Activated CD8-positive, alpha-beta memory T cell treated with anti-CD3 and anti-CD28 coated beads, Interleukin-2, amount 10 ng/mL, durations not matched to agents 7 days and 5 days (primary cell): ENCODE data around the gene ZNF800. TPM values are rescaled to one million over a fixed set of nuclear protein-coding genes. Genes with fewer than 3 reads are reported as not detected.
"Not testable (repeated sequence)": the region's sequence is repeated elsewhere in the genome, so short reads cannot be mapped to it uniquely, and the experiment has no call there.

Experiments
- ATAC-seq: fragments of 150-1000 bp; cut with Tn5 transposase; one replicate; pipeline ENCODE4 v1.10.0; 2021; ENCODE audit warnings: moderate library complexity
- CTCF ChIA-PET: fragments of 350-600 bp; sonication (Branson Sonifier 250); formaldehyde crosslinking; loops from one replicate; lab custom pipeline; 2021; ENCODE audit warnings: antibody characterized with exemption; lab: Charles Lee
- DNase-seq: peaks from one replicate; pipeline ENCODE4 v3.0.0-alpha.2; 2020
- H3K27ac Mint-ChIP-seq: one replicate; pipeline ENCODE4 v1.8.0; 2021; ENCODE audit warnings: mild to moderate bottlenecking, mixed read lengths
- H3K27me3 Mint-ChIP-seq: one replicate; pipeline ENCODE4 v1.8.0; 2021; ENCODE audit warnings: mixed read lengths
- H3K36me3 Mint-ChIP-seq: one replicate; pipeline ENCODE4 v1.8.0; 2021; ENCODE audit warnings: mild to moderate bottlenecking, mixed read lengths
- H3K4me1 Mint-ChIP-seq: one replicate; pipeline ENCODE4 v1.8.0; 2021; ENCODE audit warnings: mixed read lengths
- H3K4me3 Mint-ChIP-seq: one replicate; pipeline ENCODE4 v1.8.0; 2021; ENCODE audit warnings: mild to moderate bottlenecking, moderate library complexity, mixed read lengths
- H3K9me3 Mint-ChIP-seq: one replicate; pipeline ENCODE4 v1.8.0; 2022; ENCODE audit warnings: low read depth, mixed read lengths
- total RNA-seq, 2 experiments: library from RNA; stranded (reverse); gene quantifications; one replicate each; pipeline ENCODE4 v1.2.3, GENCODE V29; 2021

The ZNF800 gene
- total RNA-seq, 2 experiments from 2014 or later: 39.7 to 40.6 TPM

- Mint-ChIP-seq H3K4me1 (peaks cover 18% of the 10 kb centered on the region), H3K27me3 (peaks cover 8% of the 10 kb centered on the region), H3K4me3 (no peak overlapping the region), H3K27ac (no peak overlapping the region), H3K9me3 (no peaks in the 10 kb centered on the region), H3K36me3 (no peaks in the 10 kb centered on the region)
- no peak for ATAC-seq
- no peak for DNase-seq
- CTCF ChIA-PET: no interaction called here
Observed at GRCh38 chr7:127409629-127410028, 17.1 kb upstream of the ZNF800 start.

DNA sequence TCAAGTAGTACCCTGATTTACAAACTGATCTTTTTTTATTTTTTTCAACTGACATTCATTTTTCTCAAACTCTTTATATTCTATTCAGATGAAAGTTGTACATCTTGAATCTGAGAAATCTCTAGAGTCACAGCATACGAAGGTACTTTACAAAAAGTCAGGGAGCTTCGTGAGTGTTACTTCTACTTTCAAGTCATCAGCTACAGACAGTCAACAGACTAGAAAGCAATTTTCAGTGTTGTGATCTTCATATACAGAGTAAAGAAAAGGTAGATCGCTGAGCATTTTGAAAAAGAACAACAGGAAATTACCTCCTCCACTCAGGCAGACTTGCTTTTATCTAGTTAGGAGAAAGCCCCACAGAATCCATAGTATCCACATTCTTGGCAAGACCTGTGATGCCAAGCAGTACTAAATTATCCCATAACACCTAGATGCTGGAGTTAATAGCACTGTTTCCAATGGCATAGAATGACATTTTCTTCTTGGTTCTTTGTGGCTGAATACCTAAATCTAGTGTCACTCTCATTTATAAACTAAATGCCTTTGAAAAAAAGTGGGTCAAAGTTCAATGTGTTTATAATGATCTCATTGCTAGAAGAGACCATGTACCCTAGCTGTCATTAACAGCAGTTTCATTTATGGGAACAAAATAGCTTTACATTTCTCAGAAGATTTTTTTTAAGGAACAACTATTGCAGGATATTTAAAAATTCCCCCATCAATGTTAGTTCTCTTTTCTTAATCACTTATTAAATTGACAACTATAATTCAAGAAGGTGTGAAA is 12.0 kb upstream of the ZNF800 start:
- ATAC-seq (no peak), DNase-seq (no peak)
- Mint-ChIP-seq H3K27me3 (peaks cover 15% of the 10 kb centered on the region), H3K4me3 (no peak overlapping the region), H3K27ac (peak overlapping the region; percentile 22), H3K4me1 (peaks cover 6% of the 10 kb centered on the region), H3K36me3 (no peaks in the 10 kb centered on the region), H3K9me3 (no peaks in the 10 kb centered on the region)
- CTCF ChIA-PET: interaction anchor here (1.0 to 3.1 kb wide), 4 partner anchors 12 to 150 kb away, joined by 3 to 10 read pairs (median 4); partner anchors contain the start of gene ZNF800

DNA sequence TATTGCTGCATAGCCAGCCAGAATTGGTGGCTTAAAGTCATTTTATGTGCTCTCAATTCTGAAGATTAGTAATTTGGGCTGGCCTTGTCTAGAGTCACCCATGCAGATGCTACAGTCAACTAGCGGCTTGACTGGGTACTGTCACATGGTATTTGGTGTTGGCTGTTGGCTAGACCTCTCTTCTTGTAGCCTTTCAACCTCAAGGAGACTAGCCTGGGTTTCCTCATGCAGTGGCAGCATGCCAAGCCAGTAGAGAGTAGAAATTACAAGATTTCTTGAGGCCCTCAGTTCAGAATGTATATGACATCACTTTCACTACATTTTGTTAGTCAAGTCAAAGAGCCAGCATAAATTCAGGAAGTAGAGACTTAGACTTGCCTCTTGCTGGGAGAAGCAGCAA is 3.7 kb upstream of the ZNF800 start:
- no peak overlapping the region for H3K27ac Mint-ChIP-seq
- no peaks in the 10 kb centered on the region for H3K9me3 Mint-ChIP-seq
- peaks cover 8% of the 10 kb centered on the region for H3K27me3 Mint-ChIP-seq
- H3K36me3 Mint-ChIP-seq: peaks cover 4% of the 10 kb centered on the region
- peaks cover 24% of the 10 kb centered on the region for H3K4me1 Mint-ChIP-seq
- DNase-seq (peak; percentile 66), ATAC-seq (no peak)
- CTCF ChIA-PET: no interaction called here
- no peak overlapping the region for H3K4me3 Mint-ChIP-seq

DNA sequence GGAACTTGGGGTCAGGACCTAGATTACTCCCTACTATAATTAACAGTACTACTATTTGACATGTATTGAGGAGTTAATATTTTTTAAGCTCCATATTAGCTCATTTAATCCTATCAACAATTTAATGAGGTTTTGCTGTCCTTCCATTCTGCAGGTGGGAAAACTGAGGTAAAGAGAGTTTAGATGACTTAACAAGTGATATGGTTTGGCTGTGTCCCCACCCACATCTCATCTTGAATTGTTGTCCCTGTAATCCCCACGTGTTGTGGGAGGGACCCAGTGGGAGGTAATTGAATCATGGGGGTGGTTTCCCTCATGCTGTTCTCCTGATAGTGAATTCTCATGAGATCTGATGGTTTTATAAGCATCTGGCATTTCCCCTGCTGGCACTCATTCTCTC is 2.6 kb upstream of the ZNF800 start:
- H3K27ac Mint-ChIP-seq, H3K9me3 Mint-ChIP-seq, H3K27me3 Mint-ChIP-seq, H3K4me3 Mint-ChIP-seq, CTCF ChIA-PET, DNase-seq, H3K36me3 Mint-ChIP-seq, ATAC-seq: not testable (repeated sequence)
- H3K4me1 Mint-ChIP-seq: peaks cover 33% of the 10 kb centered on the region

DNA sequence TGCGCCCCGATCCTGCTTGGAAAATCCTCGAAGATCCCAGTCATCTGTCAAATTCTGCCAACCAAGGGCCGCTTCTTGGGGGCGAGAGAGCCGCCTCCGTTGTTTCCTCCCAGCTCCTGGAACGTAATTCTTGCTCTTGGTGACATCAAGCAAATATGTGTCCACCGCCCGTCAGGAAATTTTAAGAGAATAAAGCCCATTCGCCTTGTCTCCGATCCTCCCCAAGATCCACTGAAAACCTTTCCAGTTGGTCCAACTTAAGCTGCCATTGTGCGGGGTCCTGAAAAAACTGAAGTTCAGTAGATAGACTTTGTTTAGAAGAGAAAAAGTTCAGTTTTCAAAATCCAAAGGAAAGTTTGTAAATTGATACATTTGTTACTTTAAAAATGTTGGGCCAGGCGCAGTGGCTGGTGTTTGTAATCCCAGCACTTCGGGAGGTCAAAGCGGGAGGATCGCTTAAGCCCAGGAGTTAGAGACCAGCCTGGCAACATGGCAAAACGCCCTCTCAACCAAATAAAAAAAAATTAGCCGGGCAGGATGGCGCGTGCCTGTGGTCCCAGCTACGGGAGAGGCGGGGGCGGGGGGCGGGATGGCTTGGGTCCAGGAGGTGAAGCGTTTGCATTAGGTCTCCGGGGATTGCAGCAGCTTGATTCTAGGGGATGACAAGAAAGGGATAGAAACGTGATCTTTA is 1.0 kb upstream of the ZNF800 start:
- Mint-ChIP-seq H3K4me3 (peak overlapping the region; percentile 87), H3K36me3 (peaks cover 22% of the 10 kb centered on the region), H3K9me3 (no peaks in the 10 kb centered on the region), H3K27ac (peak overlapping the region; percentile 94), H3K27me3 (no peaks in the 10 kb centered on the region), H3K4me1 (peaks cover 47% of the 10 kb centered on the region)
- no peak for ATAC-seq
- DNase-seq: no peak
- CTCF ChIA-PET: interaction anchor here (2.3 to 4.2 kb wide), 5 partner anchors 11 to 54 kb away, joined by 6 to 32 read pairs (median 10); no protein-coding TSS in a partner anchor

GRCh38 chr7:127392182-127392565 is 334 bp downstream of the ZNF800 start:
- CTCF ChIA-PET: interaction anchor here (0.9 to 4.2 kb wide), 7 partner anchors 9 to 56 kb away, joined by 4 to 32 read pairs (median 8); no protein-coding TSS in a partner anchor
- Mint-ChIP-seq H3K36me3 (peaks cover 33% of the 10 kb centered on the region), H3K27me3 (no peaks in the 10 kb centered on the region), H3K4me3 (peak overlapping the region; percentile 87), H3K27ac (peak overlapping the region; percentile 98), H3K4me1 (peaks cover 58% of the 10 kb centered on the region), H3K9me3 (no peaks in the 10 kb centered on the region)
- peak; percentile 65 for ATAC-seq
- peak; percentile 77 for DNase-seq

DNA sequence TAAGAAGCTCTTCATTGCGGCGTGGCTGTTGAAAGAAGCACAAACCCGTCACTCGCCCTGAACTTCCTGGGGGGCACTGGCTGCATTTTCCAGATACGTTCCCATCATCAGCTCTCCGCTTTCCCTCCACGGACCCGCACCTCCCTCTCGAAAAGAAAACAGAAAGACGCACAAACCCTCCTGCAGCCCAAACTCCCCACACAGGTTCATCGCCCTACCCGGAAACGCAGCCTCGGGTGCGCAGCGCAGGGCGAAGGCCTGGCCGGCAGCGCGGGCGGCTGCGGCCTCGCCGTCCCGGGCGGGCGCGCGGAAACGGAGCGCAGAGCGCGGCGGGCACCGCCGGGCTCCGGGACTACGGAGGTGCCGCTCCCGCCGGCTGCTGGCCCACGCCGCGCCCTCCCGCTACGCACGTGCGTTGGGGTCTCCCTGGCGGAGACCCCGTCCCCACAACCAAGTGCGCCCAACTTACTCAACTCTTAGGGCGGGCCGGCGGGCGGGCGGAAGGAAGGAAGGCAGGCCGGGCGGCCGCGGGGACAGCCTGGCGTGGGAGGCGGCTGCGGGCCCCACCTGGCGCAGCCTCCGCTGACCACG is 822 bp downstream of the ZNF800 start:
- H3K9me3 Mint-ChIP-seq: no peaks in the 10 kb centered on the region
- peaks cover 35% of the 10 kb centered on the region for H3K36me3 Mint-ChIP-seq
- peaks cover 60% of the 10 kb centered on the region for H3K4me1 Mint-ChIP-seq
- peak overlapping the region; percentile 92 for H3K27ac Mint-ChIP-seq
- peak; percentile 76 for DNase-seq
- peak overlapping the region; percentile 87 for H3K4me3 Mint-ChIP-seq
- peak; percentile 59 for ATAC-seq
- no peaks in the 10 kb centered on the region for H3K27me3 Mint-ChIP-seq
- CTCF ChIA-PET: interaction anchor here (0.7 to 4.2 kb wide), 8 partner anchors 9 to 700 kb away, joined by 3 to 32 read pairs (median 7); no protein-coding TSS in a partner anchor

DNA sequence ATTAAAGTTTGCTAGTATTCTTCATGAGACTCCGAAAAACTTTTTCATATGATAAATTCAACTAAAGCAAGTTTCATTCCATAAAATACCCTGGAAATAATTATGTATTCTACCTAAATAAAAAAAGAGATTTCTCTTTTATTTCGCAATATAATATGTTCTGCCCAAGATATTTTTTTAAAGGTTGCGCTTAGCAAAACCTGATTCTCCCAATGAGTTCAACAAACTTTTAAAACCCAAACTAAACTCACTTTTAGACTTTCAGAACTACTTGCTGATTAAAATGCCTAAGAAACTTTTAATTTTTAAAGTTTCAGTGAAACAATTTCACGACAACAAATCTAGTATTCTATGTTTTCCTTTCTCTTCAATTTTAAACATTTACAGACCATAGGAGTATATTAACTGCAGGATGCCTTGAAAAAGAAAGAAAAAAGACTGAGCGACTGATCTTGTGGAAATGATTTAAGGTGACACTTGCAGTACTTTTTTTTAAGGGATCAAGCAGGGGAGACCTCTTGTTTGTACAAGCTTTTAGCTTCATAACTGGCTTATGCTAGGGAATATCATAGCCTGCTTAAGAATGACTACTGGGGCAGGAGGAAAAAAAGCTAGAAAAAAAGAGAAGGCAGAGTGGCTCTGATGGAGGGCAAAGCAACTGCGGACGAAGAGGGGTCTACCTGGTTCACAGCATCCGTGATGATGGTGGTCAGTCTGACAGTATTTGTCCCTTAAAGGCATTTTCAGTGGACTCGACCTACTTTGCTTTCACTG is 1.5 kb downstream of the ZNF800 start:
- DNase-seq (no peak), ATAC-seq (no peak)
- peak overlapping the region; percentile 87 for H3K4me3 Mint-ChIP-seq
- no peaks in the 10 kb centered on the region for H3K27me3 Mint-ChIP-seq
- H3K4me1 Mint-ChIP-seq: peaks cover 59% of the 10 kb centered on the region
- H3K9me3 Mint-ChIP-seq: no peaks in the 10 kb centered on the region
- peaks cover 38% of the 10 kb centered on the region for H3K36me3 Mint-ChIP-seq
- peak overlapping the region; percentile 92 for H3K27ac Mint-ChIP-seq
- CTCF ChIA-PET: interaction anchor here (0.7 to 4.2 kb wide), 7 partner anchors 8 to 701 kb away, joined by 3 to 32 read pairs (median 6); no protein-coding TSS in a partner anchor

DNA sequence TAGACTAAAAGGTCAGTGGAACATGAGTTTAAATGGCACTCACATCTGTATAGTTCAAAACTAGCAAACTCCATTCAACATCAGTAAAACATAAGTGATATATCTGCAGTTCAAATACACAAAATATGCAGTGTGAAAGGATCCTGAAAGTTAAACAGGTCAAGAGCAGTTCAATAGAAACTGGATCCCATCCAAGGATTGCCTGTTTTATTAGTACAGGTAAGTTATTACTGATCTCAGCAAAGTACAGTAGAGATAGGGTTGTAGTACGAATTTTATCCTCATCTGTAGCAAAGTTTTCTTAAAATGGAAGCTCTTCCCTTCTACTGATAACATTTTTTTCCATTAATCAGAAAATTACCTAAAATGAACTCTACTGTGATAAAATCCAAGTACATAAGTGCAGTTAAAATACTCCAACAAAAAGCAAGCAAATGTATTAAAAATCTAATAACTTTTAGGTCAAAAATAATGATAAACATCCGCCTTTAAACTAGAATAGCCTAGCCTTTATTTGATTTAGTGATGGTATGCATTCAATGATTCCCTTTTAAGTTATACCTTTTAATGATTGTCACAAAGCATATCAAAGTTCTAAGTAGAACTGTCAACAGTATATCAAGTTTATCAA is 2.2 kb downstream of the ZNF800 start:
- peak overlapping the region; percentile 30 for H3K4me3 Mint-ChIP-seq
- H3K27ac Mint-ChIP-seq: no peak overlapping the region
- H3K4me1 Mint-ChIP-seq: peaks cover 56% of the 10 kb centered on the region
- H3K9me3 Mint-ChIP-seq: no peaks in the 10 kb centered on the region
- no peak for ATAC-seq
- H3K27me3 Mint-ChIP-seq: no peaks in the 10 kb centered on the region
- DNase-seq: no peak
- CTCF ChIA-PET: interaction anchor here (4.2 kb wide), 1 partner anchor 58 kb away, joined by 32 read pairs; no protein-coding TSS in a partner anchor
- H3K36me3 Mint-ChIP-seq: peaks cover 41% of the 10 kb centered on the region

DNA sequence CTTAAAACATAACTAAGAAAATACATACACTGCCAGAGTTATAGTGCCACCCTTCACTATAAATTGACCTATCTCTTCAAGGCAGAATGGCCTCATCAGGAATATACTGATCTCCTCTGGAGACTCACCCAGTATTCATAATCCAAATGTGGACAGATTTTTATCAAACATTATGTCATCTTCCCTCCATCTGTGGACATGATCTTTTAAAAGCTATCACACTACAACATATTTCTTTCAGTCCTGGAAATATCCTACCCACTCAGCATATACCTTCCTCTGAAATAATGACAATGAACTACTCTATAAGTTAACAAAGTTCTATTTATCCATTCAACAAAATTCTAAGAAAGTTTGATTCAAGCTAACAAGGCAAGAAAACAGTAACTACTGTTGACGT is 3.2 kb downstream of the ZNF800 start:
- Mint-ChIP-seq H3K36me3 (peaks cover 45% of the 10 kb centered on the region), H3K27ac (no peak overlapping the region), H3K4me3 (no peak overlapping the region), H3K4me1 (peaks cover 56% of the 10 kb centered on the region), H3K27me3 (no peaks in the 10 kb centered on the region), H3K9me3 (no peaks in the 10 kb centered on the region)
- ATAC-seq (no peak), DNase-seq (no peak)
- CTCF ChIA-PET: interaction anchor here (1.6 kb wide), 1 partner anchor 41 kb away, joined by 8 read pairs; no protein-coding TSS in a partner anchor

DNA sequence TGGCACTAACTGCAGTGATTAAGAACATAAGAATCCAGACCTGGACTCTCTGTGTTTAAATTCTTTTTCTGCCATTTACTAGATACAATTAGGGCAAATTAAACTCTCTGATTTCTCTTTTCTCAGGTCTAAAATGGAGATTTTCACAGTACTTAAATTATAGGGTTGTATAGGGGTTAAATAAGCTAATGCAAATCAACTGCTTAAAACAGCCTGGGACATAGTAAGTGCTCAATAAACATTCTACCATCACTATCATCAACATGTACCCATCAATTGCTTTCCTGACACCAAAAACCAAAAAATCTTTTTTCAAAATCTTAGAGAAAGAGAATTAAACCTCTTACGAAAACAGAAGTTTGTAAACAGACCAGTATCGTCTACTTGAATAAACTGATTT is 4.5 kb downstream of the ZNF800 start:
- CTCF ChIA-PET: interaction anchor here (1.3 to 1.6 kb wide), 2 partner anchors 40 to 59 kb away, joined by 3 to 8 read pairs; no protein-coding TSS in a partner anchor
- Mint-ChIP-seq H3K27me3 (no peaks in the 10 kb centered on the region), H3K4me3 (no peak overlapping the region), H3K27ac (no peak overlapping the region), H3K9me3 (no peaks in the 10 kb centered on the region), H3K36me3 (peaks cover 52% of the 10 kb centered on the region), H3K4me1 (peaks cover 53% of the 10 kb centered on the region)
- DNase-seq (no peak), ATAC-seq (no peak)
